HCT116 (cell line): ENCODE data around the gene GRIK3. TPM values are rescaled to one million over a fixed set of nuclear protein-coding genes. Genes with fewer than 3 reads are reported as not detected.

ENCODE experiments used
- ATAC-seq: fragments of 200-7000 bp; cut with Tn5 transposase; 2 replicates; pipeline ENCODE4 v1.9.1; 2020; ENCODE audit warnings: mild to moderate bottlenecking, moderate library complexity
- BruUV-seq: library from RNA; stranded (reverse); fragments of 400-500 nt; replicated peaks from 2 replicates; lab custom pipeline; 2021; lab: Mats Ljungman, UMichigan
- CTCF ChIA-PET: fragments of 300-600 bp; sonication (Branson Sonifier 250); formaldehyde crosslinking; loops from one replicate; lab custom pipeline; 2021; ENCODE audit warnings: antibody characterized with exemption; lab: Charles Lee
- POLR2A ChIA-PET: fragments of 300-600, 350-600 bp; sonication (Branson Sonifier 250); formaldehyde crosslinking; loops from one replicate; lab custom pipeline; 2021; ENCODE audit warnings: antibody characterized with exemption; lab: Charles Lee
- RAD21 ChIA-PET, 2 experiments: fragments of 300-600 bp; sonication (Branson Sonifier 250); formaldehyde crosslinking; loops; one replicate each; lab custom pipeline; 2023; ENCODE audit warnings: low total read pairs in 2 of 2; ENCODE audit not compliant: uncharacterized antibody in 2 of 2, unreplicated experiment in 2 of 2, low non-redundant PET in 1 of 2; lab: Charles Lee
- DNase-seq: peaks from one replicate; pipeline ENCODE4 v3.0.0-alpha.2; 2010; ENCODE audit warnings: low read depth, low spot score
- H2AFZ ChIP-seq: fragments of 200-600 bp; shearing (Covaris generic), sonication (generic); 2 replicates; pipeline ENCODE4 v1.6.1; 2017; ENCODE audit warnings: low read depth, mixed run types, mixed read lengths, antibody characterized with exemption, low read length; ENCODE audit not compliant: poor library complexity, severe bottlenecking
- H3K27ac ChIP-seq: 2 replicates; pipeline ENCODE4 v1.5.1; 2012; ENCODE audit warnings: low read depth, low read length
- H3K27me3 ChIP-seq: fragments of 200-600 bp; sonication (generic); 2 replicates; pipeline ENCODE4 v1.6.1; 2016; ENCODE audit warnings: mixed run types, low read length, mixed read lengths; ENCODE audit not compliant: insufficient read depth
- H3K36me3 ChIP-seq, 2 experiments: fragments of 200-500 bp in 1 of 2; fragments of 200-600 bp in 1 of 2; sonication (Bioruptor generic) in 1 of 2; sonication (generic) in 1 of 2; 2 replicates each; pipeline versions ENCODE4 v1.5.1 to v1.6.1; 2014 to 2016; ENCODE audit warnings: low read length in 2 of 2, inconsistent platforms in 1 of 2, mixed read lengths in 1 of 2, mixed run types in 1 of 2; ENCODE audit not compliant: insufficient read depth in 2 of 2, control insufficient read depth in 1 of 2
- H3K4me1 ChIP-seq, 2 experiments: fragments of 200-600 bp in 1 of 2; sonication (generic) in 1 of 2; 2 replicates each; pipeline versions ENCODE4 v1.5.1 to v1.6.1; 2012 to 2017; ENCODE audit warnings: low read length in 2 of 2, inconsistent platforms in 1 of 2, mild to moderate bottlenecking in 1 of 2, mixed read lengths in 1 of 2, mixed run types in 1 of 2, moderate library complexity in 1 of 2; ENCODE audit not compliant: insufficient read depth in 2 of 2, control insufficient read depth in 1 of 2
- H3K4me2 ChIP-seq: fragments of 200-600 bp; sonication (generic); 2 replicates; pipeline ENCODE4 v1.6.1; 2017; ENCODE audit warnings: mixed run types, low read length, mixed read lengths
- H3K4me3 ChIP-seq, 2 experiments: fragments of 200-600 bp in 1 of 2; sonication (generic) in 1 of 2; replicated peaks in 1 of 2; 2 replicates each; pipeline ENCODE4 v1.5.1; 2011 to 2016; ENCODE audit warnings: low read length in 2 of 2, control low read depth in 1 of 2, low read depth in 1 of 2, mild to moderate bottlenecking in 1 of 2, mixed read lengths in 1 of 2, mixed run types in 1 of 2
- H3K79me2 ChIP-seq: fragments of 200-600 bp; sonication (generic); 2 replicates; pipeline ENCODE4 v1.6.1; 2017; ENCODE audit warnings: mild to moderate bottlenecking, mixed run types, low read length, moderate library complexity, mixed read lengths; ENCODE audit not compliant: insufficient read depth
- H3K9ac ChIP-seq: fragments of 200-600 bp; sonication (generic); 2 replicates; pipeline ENCODE4 v1.6.1; 2016; ENCODE audit warnings: low read length, mixed read lengths
- H3K9me2 ChIP-seq: fragments of 200-600 bp; sonication (generic), shearing (Covaris generic); 2 replicates; pipeline ENCODE4 v1.6.1; 2017; ENCODE audit warnings: mixed run types, mild to moderate bottlenecking, moderate library complexity; ENCODE audit not compliant: insufficient read depth
- H3K9me3 ChIP-seq, 2 experiments: fragments of 200-500 bp in 1 of 2; fragments of 200-600 bp in 1 of 2; sonication (Bioruptor generic) in 1 of 2; sonication (generic) in 1 of 2; 2 replicates each; pipeline ENCODE4 v1.6.1; 2014 to 2017; ENCODE audit warnings: low read length in 2 of 2, mixed read lengths in 2 of 2, inconsistent platforms in 1 of 2, low read depth in 1 of 2, mild to moderate bottlenecking in 1 of 2, mixed run types in 1 of 2, moderate library complexity in 1 of 2; ENCODE audit not compliant: control insufficient read depth in 1 of 2, insufficient read depth in 1 of 2
- H4K20me1 ChIP-seq: fragments of 200-600 bp; sonication (generic), shearing (Covaris generic); 2 replicates; pipeline ENCODE4 v1.6.1; 2017; ENCODE audit warnings: mixed run types, mild to moderate bottlenecking, moderate library complexity; ENCODE audit not compliant: insufficient read depth
- CBX3 ChIP-seq: IDR thresholded peaks from 2 replicates; pipeline ENCODE4 v1.6.1; 2012; ENCODE audit warnings: low read depth
- CEBPB ChIP-seq: IDR thresholded peaks from 2 replicates; pipeline ENCODE4 v1.6.1; 2012; ENCODE audit warnings: low read depth
- EGR1 ChIP-seq: IDR thresholded peaks from 2 replicates; pipeline ENCODE4 v1.6.1; 2012; ENCODE audit warnings: low read depth
- ELF1 ChIP-seq: IDR thresholded peaks from 2 replicates; pipeline ENCODE4 v1.6.1; 2012; ENCODE audit warnings: low read depth, borderline replicate concordance
- EZH2phosphoT487 ChIP-seq: fragments of 200-600 bp; IDR thresholded peaks from 2 replicates; pipeline ENCODE4 v1.6.1; 2018; ENCODE audit warnings: antibody characterized with exemption, borderline replicate concordance
- FOSL1 ChIP-seq: IDR thresholded peaks from 2 replicates; pipeline ENCODE4 v1.6.1; 2012; ENCODE audit warnings: low read depth
- JUND ChIP-seq: IDR thresholded peaks from 2 replicates; pipeline ENCODE4 v1.6.1; 2012
- SRF ChIP-seq: IDR thresholded peaks from 2 replicates; pipeline ENCODE4 v1.6.1; 2012; ENCODE audit warnings: low read depth
- ZFX ChIP-seq: fragments of 450-650 bp; IDR thresholded peaks from 2 replicates; pipeline ENCODE4 v1.6.1; 2017
- ZNF274 ChIP-seq: fragments of 200-500 bp; sonication (Bioruptor generic); IDR thresholded peaks from 2 replicates; pipeline ENCODE4 v1.6.1; 2014; ENCODE audit warnings: mild to moderate bottlenecking, low read depth, low read length, inconsistent platforms
- intact Hi-C: fragments of 100-400 bp; cut with micrococcal nuclease; formaldehyde crosslinking; loops from 2 replicates; pipeline ENCODE4 v1.10.0; 2022
- total RNA-seq: library from RNA; stranded (reverse); gene quantifications from one replicate; pipeline ENCODE4 v1.2.1, GENCODE V29; 2021; ENCODE audit not compliant: unreplicated experiment
- TF ChIP-seq, protein P1 (sequence below): IDR thresholded peaks from 2 replicates; pipeline ENCODE4 v1.6.1; 2012; ENCODE audit warnings: low read depth
- TF ChIP-seq, protein P2 (sequence below): IDR thresholded peaks from 2 replicates; pipeline ENCODE4 v1.6.1; 2012

Gene GRIK3
- total RNA-seq, 1 experiment from 2014 or later: not detected

DNA sequence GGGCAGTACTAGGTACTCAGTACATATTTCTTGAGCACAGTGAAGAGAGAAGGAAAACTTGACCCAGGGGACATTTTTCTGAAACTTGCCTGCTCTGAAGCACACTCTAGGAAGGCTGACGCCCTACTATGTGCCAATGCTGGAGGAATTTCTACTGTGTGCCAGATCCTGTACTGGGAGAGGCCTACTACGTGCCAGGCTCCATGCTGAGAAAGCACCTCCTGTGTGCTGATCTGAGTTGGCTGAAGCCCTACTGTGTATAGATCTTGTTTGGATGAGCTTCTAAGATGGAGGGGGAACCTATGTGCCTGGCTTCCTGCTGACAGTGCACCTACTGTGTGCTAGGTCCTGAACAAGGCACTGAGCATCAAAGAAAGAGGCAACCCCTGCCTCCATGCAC lies 86.2 kb downstream of the GRIK3 start:
- CTCF ChIA-PET: no interaction called here
- H3K4me3 ChIP-seq: no peak overlapping the region
- no peak overlapping the region for H3K9ac ChIP-seq
- H3K4me2 ChIP-seq: no peak overlapping the region
- H3K36me3 ChIP-seq: no peaks in the 10 kb centered on the region
- no peak overlapping the region for H2AFZ ChIP-seq
- POLR2A ChIA-PET: no interaction called here
- no peak for ATAC-seq
- TF ChIP-seq, protein P1, sequence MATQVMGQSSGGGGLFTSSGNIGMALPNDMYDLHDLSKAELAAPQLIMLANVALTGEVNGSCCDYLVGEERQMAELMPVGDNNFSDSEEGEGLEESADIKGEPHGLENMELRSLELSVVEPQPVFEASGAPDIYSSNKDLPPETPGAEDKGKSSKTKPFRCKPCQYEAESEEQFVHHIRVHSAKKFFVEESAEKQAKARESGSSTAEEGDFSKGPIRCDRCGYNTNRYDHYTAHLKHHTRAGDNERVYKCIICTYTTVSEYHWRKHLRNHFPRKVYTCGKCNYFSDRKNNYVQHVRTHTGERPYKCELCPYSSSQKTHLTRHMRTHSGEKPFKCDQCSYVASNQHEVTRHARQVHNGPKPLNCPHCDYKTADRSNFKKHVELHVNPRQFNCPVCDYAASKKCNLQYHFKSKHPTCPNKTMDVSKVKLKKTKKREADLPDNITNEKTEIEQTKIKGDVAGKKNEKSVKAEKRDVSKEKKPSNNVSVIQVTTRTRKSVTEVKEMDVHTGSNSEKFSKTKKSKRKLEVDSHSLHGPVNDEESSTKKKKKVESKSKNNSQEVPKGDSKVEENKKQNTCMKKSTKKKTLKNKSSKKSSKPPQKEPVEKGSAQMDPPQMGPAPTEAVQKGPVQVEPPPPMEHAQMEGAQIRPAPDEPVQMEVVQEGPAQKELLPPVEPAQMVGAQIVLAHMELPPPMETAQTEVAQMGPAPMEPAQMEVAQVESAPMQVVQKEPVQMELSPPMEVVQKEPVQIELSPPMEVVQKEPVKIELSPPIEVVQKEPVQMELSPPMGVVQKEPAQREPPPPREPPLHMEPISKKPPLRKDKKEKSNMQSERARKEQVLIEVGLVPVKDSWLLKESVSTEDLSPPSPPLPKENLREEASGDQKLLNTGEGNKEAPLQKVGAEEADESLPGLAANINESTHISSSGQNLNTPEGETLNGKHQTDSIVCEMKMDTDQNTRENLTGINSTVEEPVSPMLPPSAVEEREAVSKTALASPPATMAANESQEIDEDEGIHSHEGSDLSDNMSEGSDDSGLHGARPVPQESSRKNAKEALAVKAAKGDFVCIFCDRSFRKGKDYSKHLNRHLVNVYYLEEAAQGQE: no peak
- no peak for TF ChIP-seq FOSL1
- TF ChIP-seq CEBPB: no peak
- no peak for TF ChIP-seq ELF1
- TF ChIP-seq, protein P2, sequence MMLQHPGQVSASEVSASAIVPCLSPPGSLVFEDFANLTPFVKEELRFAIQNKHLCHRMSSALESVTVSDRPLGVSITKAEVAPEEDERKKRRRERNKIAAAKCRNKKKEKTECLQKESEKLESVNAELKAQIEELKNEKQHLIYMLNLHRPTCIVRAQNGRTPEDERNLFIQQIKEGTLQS: no peak
- no peak for TF ChIP-seq SRF
- no peak for TF ChIP-seq EZH2phosphoT487
- TF ChIP-seq CBX3: no peak
- no peak for TF ChIP-seq JUND
- no peak for TF ChIP-seq EGR1
- TF ChIP-seq ZNF274: no peak
- TF ChIP-seq ZFX: no peak
- H3K4me1 ChIP-seq: no peaks in the 10 kb centered on the region
- H3K9me2 ChIP-seq: no peaks in the 10 kb centered on the region
- RAD21 ChIA-PET: no interaction called here
- H3K27me3 ChIP-seq: peaks cover 61% of the 10 kb centered on the region
- no peak for DNase-seq
- intact Hi-C loops: no loop called here
- H3K9me3 ChIP-seq: no peaks in the 10 kb centered on the region
- H3K79me2 ChIP-seq: no peaks in the 10 kb centered on the region
- H4K20me1 ChIP-seq: no peaks in the 10 kb centered on the region
- no TSS peak for BruUV-seq
- H3K27ac ChIP-seq: no peak overlapping the region
